HepG2 (cell line): ENCODE results near the gene TLX3. TPM values are rescaled to one million over a fixed set of nuclear protein-coding genes. Genes with fewer than 3 reads are reported as not detected.

Source experiments
- ATAC-seq: fragments of 200-7000 bp; cut with Tn5 transposase; 3 replicates; pipeline ENCODE4 v1.9.1; 2020; ENCODE audit warnings: mild to moderate bottlenecking, moderate library complexity
- BruUV-seq: library from RNA; stranded (reverse); fragments of 400-500 nt; replicated peaks from 2 replicates; lab custom pipeline; 2021; lab: Mats Ljungman, UMichigan
- CTCF ChIA-PET: fragments of 300-600 bp; formaldehyde crosslinking; extraction: SDS; loops from one replicate; lab custom pipeline; 2021; ENCODE audit warnings: low total read pairs, inconsistent platforms, low intra/inter-chr PET ratio; lab: Yijun Ruan, JAX
- POLR2A ChIA-PET: fragments of 350-600 bp; sonication (Branson Sonifier 250); formaldehyde crosslinking; loops from one replicate; lab custom pipeline; 2020; ENCODE audit warnings: antibody characterized with exemption, inconsistent platforms; lab: Yijun Ruan, JAX
- DNase-seq: peaks from one replicate; pipeline ENCODE4 v3.0.0-alpha.2; 2015; ENCODE audit warnings: low spot score
- FAIRE-seq: peaks from 3 replicates; lab custom pipeline; 2011; peaks lifted over from hg19 to GRCh38; lab: Jason Lieb, UNC
- H2AFZ ChIP-seq: one replicate; pipeline ENCODE4 v1.6.1; 2011; ENCODE audit warnings: low read length, inconsistent platforms
- H3K27ac ChIP-seq: fragments of 300-600 bp; 3 replicates; pipeline ENCODE4 v1.8.0; 2011; ENCODE audit warnings: mixed run types, mild to moderate bottlenecking, mixed read lengths, low read length, inconsistent platforms; ENCODE audit not compliant: insufficient read depth; ENCODE audit errors: extremely low read length
- H3K27me3 ChIP-seq, 2 experiments: fragments of 200-600 bp in 1 of 2; 2 replicates in 1 of 2; 3 replicates in 1 of 2; pipeline versions ENCODE4 v1.6.0 to v1.8.0; 2011; ENCODE audit warnings: low read length in 2 of 2, mild to moderate bottlenecking in 2 of 2, moderate library complexity in 2 of 2, inconsistent platforms in 1 of 2; ENCODE audit not compliant: insufficient read depth in 2 of 2, control insufficient read depth in 1 of 2
- H3K36me3 ChIP-seq, 2 experiments: fragments of 200-600 bp in 1 of 2; replicated peaks in 1 of 2; 2 replicates in 1 of 2; 3 replicates in 1 of 2; pipeline versions ENCODE4 v1.5.1 to v1.8.0; 2011; ENCODE audit warnings: low read length in 2 of 2, inconsistent platforms in 1 of 2; ENCODE audit not compliant: insufficient read depth in 2 of 2, control insufficient read depth in 1 of 2
- H3K4me1 ChIP-seq: 2 replicates; pipeline ENCODE4 v1.5.1; 2012; ENCODE audit warnings: low read length, inconsistent platforms; ENCODE audit not compliant: insufficient read depth
- H3K4me2 ChIP-seq: 2 replicates; pipeline ENCODE4 v1.6.0; 2011; ENCODE audit warnings: low read depth, low read length, inconsistent platforms
- H3K4me3 ChIP-seq, 3 experiments: fragments of 200-600 bp in 1 of 3; sonication (generic), shearing (Covaris generic) in 1 of 3; replicated peaks in 1 of 3; 2 replicates each; pipeline ENCODE4 v1.5.1; 2011 to 2016; ENCODE audit warnings: low read length in 3 of 3, inconsistent platforms in 2 of 3, low read depth in 2 of 3, mild to moderate bottlenecking in 2 of 3, control low read depth in 1 of 3, mixed read lengths in 1 of 3; ENCODE audit not compliant: insufficient read depth in 1 of 3
- H3K79me2 ChIP-seq: one replicate; pipeline ENCODE4 v1.6.1; 2011; ENCODE audit warnings: low read length, inconsistent platforms; ENCODE audit not compliant: insufficient read depth
- H3K9ac ChIP-seq: 2 replicates; pipeline ENCODE4 v1.6.0; 2011; ENCODE audit warnings: mild to moderate bottlenecking, low read depth, low read length, inconsistent platforms; ENCODE audit not compliant: insufficient read depth
- H3K9me3 ChIP-seq: 2 replicates; pipeline ENCODE4 v1.5.1; 2012; ENCODE audit warnings: mild to moderate bottlenecking, low read length
- H4K20me1 ChIP-seq: 2 replicates; pipeline ENCODE4 v1.6.0; 2011; ENCODE audit warnings: inconsistent platforms, mild to moderate bottlenecking, low read length, moderate library complexity; ENCODE audit not compliant: insufficient read depth
- MAX ChIP-seq: IDR thresholded peaks from 2 replicates; pipeline ENCODE4 v1.6.1; 2012; ENCODE audit warnings: inconsistent platforms
- RBM22 ChIP-seq: fragments of 200-400 bp; formaldehyde crosslinking; optimal IDR thresholded peaks from 2 replicates; pipeline ENCODE3; 2017; ENCODE audit warnings: mild to moderate bottlenecking, low read length, moderate library complexity
- RXRB ChIP-seq: IDR thresholded peaks from 2 replicates; pipeline ENCODE4 v1.6.1; 2016; ENCODE audit warnings: borderline replicate concordance, missing genetic modification reagents, missing compliant biosample characterization
- SALL1 ChIP-seq: sonication (generic); formaldehyde crosslinking; IDR thresholded peaks from 2 replicates; pipeline ENCODE4 v1.8.0; 2022; ENCODE audit warnings: mild to moderate bottlenecking, missing genetic modification reagents
- SRSF4 ChIP-seq: fragments of 200-400 bp; formaldehyde crosslinking; IDR thresholded peaks from one replicate; pipeline ENCODE4 v1.6.1; 2018; ENCODE audit warnings: mild to moderate bottlenecking, low read depth, low read length, moderate library complexity; ENCODE audit not compliant: poor library complexity, severe bottlenecking
- TFDP1 ChIP-seq: IDR thresholded peaks from 2 replicates; pipeline ENCODE4 v1.6.1; 2016; ENCODE audit warnings: missing compliant biosample characterization, missing genetic modification reagents, borderline replicate concordance
- ZBTB3 ChIP-seq: sonication (generic); formaldehyde crosslinking; IDR thresholded peaks from 2 replicates; pipeline ENCODE4 v1.4.0; 2020; ENCODE audit warnings: low read depth, mild to moderate bottlenecking, moderate library complexity, missing genetic modification reagents, borderline replicate concordance
- WGBS: methylation state at CpG from one replicate; pipeline ENCODE4 v1.1.6; 2017; ENCODE audit warnings: low lambda C conversion rate; 5-methylcytosine and 5-hydroxymethylcytosine counted together
- in situ Hi-C: cut with HindIII; loops from 2 replicates; pipeline ENCODE4 v1.10.0; 2017; ENCODE audit warnings: low pct_unique_long_range_greater_than_20kb; ENCODE audit not compliant: extremely low pct_ligation_motif_present
- intact Hi-C: fragments of 100-400 bp; cut with micrococcal nuclease; formaldehyde crosslinking; loops from one replicate; pipeline ENCODE4 v1.10.0; 2022; ENCODE audit not compliant: unreplicated experiment
- polyA plus RNA-seq, 8 experiments: library from polyadenylated mRNA; depleted of rRNA in 3 of 8; stranded (reverse) in 7 of 8; unstranded in 1 of 8; fragments of >200 nt; fragmentation: Illumina TruSeq in 4 of 8; extraction: Trizol in 4 of 8; gene quantifications; 2 replicates each; pipeline versions ENCODE4 v1.2.1 to v1.2.3, GENCODE V29; 2011 to 2016; ENCODE audit warnings: low read depth in 4 of 8, missing spikeins in 1 of 8, mixed read lengths in 1 of 8; ENCODE audit not compliant: insufficient read depth in 1 of 8
- total RNA-seq, 5 experiments: library from RNA; depleted of rRNA; stranded (reverse); fragments of >200 nt; fragmentation: Illumina TruSeq; extraction: Trizol; gene quantifications; 2 replicates each; pipeline ENCODE4 v1.2.3, GENCODE V29; 2016; ENCODE audit warnings: low read depth in 1 of 5

TLX3 gene
- total and polyA plus RNA-seq, 2 of the 13 experiments (the other 11 are each of a cell fraction or from before 2014, with no cell fraction given): not detected

- no peak for TF ChIP-seq ZBTB3
- TF ChIP-seq, all 625 proteins: peak for 0
These were observed 1.8 kb downstream of the TLX3 start (continued) for GRCh38 chr5:171310819-171311321.

- Histone ChIP-seq H3K9me3 (no peaks in the 10 kb centered on the region), H3K4me2 (no peak overlapping the region), H4K20me1 (no peaks in the 10 kb centered on the region), H3K79me2 (no peaks in the 10 kb centered on the region), H3K27ac (no peak overlapping the region), H2AFZ (no peak overlapping the region), H3K4me3 (peak overlapping the region in 1 of 3 experiments; percentile 10; a peak in 2 of 6 replicates), H3K27me3 (peaks cover 6 to 59% of the 10 kb centered on the region in 2 experiments; a peak in 4 of 5 replicates), H3K36me3 (no peaks in the 10 kb centered on the region), H3K9ac (no peak overlapping the region), H3K4me1 (no peaks in the 10 kb centered on the region)
- no peak for DNase-seq
- no peak for FAIRE-seq
- POLR2A ChIA-PET: no interaction called here
- TF ChIP-seq RXRB (CRISPR knock-in tag) (no peak), MAX (peak; percentile 56), RBM22 (no peak), TFDP1 (CRISPR knock-in tag) (peak; percentile 42; the same call in 1 of the 2 replicates), SALL1 (peak; percentile 10; the same call in 1 of the 2 replicates), SRSF4 (no peak)
- no TSS peak for BruUV-seq
- CTCF ChIA-PET: no interaction called here
- ATAC-seq: peak; percentile 71
- WGBS: 2% methylated on average over 20 of the region's 74 CpGs
- intact Hi-C loops: no loop called here
- in situ Hi-C loops: no loop called here
These were observed 2.5 kb downstream of the TLX3 start for GRCh38 chr5:171311322-171312077.
